Neural cell (in vitro differentiated cells): ENCODE measurements around the gene NYAP2.

Experiments
- EP300 ChIP-seq: fragments of 450-650 bp; conservative IDR thresholded peaks from 2 replicates; pipeline ENCODE4 v1.6.1; 2014; ENCODE audit warnings: antibody characterized with exemption, mild to moderate bottlenecking, moderate library complexity; ENCODE audit not compliant: poor library complexity, severe bottlenecking
- EZH2 ChIP-seq: fragments of 200-600, 300-800 bp; shearing (Covaris generic), sonication (generic); IDR thresholded peaks from 2 replicates; pipeline ENCODE4 v1.6.1; 2014; ENCODE audit warnings: antibody characterized with exemption, low read length, borderline replicate concordance, mild to moderate bottlenecking; ENCODE audit not compliant: insufficient read depth, poor library complexity, severe bottlenecking
- POLR2AphosphoS5 ChIP-seq: IDR thresholded peaks from 2 replicates; pipeline ENCODE4 v1.6.1; 2012
- RAD21 ChIP-seq: fragments of 450-650 bp; conservative IDR thresholded peaks from 2 replicates; pipeline ENCODE4 v1.6.1; 2014; ENCODE audit warnings: antibody characterized with exemption, mild to moderate bottlenecking, moderate library complexity
- REST ChIP-seq: IDR thresholded peaks from 2 replicates; pipeline ENCODE4 v1.6.1; 2012; ENCODE audit warnings: borderline replicate concordance
- SMC3 ChIP-seq: fragments of 450-650 bp; conservative IDR thresholded peaks from 2 replicates; pipeline ENCODE4 v1.6.1; 2014; ENCODE audit warnings: antibody characterized with exemption, mild to moderate bottlenecking, moderate library complexity; ENCODE audit not compliant: poor library complexity
- TAF1 ChIP-seq: IDR thresholded peaks from 2 replicates; pipeline ENCODE4 v1.6.1; 2012; ENCODE audit warnings: low read depth
- TF ChIP-seq, protein P1 (sequence below): fragments of 450-650 bp; IDR thresholded peaks from 2 replicates; pipeline ENCODE4 v1.5.1; 2014; ENCODE audit warnings: antibody characterized with exemption, mild to moderate bottlenecking, moderate library complexity; ENCODE audit not compliant: poor library complexity, severe bottlenecking

DNA sequence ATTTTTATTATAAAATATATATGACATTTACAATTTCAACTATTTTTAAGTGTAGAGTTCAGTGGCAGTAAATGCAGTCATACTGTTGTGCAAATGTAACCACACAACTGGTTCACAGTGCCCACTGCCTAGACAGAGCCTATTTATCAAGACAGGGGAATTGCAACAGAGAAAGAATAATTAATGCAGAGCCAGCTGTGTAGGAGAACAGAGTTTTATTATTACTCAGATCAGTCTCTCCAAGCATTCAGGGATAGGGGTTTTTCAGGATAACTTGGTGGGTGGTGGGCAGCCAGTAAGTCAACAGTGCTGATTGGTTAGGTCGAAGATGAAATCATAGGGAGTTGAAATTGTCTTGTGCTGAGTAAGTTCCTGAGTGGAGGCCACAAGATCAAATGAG is 200.3 kb downstream of the NYAP2 start:
- TF ChIP-seq REST: no peak
- TF ChIP-seq, protein P1, sequence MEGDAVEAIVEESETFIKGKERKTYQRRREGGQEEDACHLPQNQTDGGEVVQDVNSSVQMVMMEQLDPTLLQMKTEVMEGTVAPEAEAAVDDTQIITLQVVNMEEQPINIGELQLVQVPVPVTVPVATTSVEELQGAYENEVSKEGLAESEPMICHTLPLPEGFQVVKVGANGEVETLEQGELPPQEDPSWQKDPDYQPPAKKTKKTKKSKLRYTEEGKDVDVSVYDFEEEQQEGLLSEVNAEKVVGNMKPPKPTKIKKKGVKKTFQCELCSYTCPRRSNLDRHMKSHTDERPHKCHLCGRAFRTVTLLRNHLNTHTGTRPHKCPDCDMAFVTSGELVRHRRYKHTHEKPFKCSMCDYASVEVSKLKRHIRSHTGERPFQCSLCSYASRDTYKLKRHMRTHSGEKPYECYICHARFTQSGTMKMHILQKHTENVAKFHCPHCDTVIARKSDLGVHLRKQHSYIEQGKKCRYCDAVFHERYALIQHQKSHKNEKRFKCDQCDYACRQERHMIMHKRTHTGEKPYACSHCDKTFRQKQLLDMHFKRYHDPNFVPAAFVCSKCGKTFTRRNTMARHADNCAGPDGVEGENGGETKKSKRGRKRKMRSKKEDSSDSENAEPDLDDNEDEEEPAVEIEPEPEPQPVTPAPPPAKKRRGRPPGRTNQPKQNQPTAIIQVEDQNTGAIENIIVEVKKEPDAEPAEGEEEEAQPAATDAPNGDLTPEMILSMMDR: no peak
- no peak for TF ChIP-seq TAF1
- no peak for TF ChIP-seq EZH2
- TF ChIP-seq SMC3: no peak
- no peak for TF ChIP-seq POLR2AphosphoS5
- TF ChIP-seq RAD21: no peak
- TF ChIP-seq EP300: no peak
